Gastrocnemius medialis (tissue), 4 donors: Measurements from ENCODE around the gene GNB3. TPM values are rescaled to one million over a fixed set of nuclear protein-coding genes. Genes with fewer than 3 reads are reported as not detected.

Source experiments
- ATAC-seq, 2 donors: fragments of 150-250 bp; one replicate each; pipeline ENCODE4 v1.9.1; 2016
- DNase-seq, 2 donors: peaks; one replicate each; pipeline ENCODE4 v3.0.0-alpha.2; 2019
- H3K27ac ChIP-seq, 4 donors: fragments of 200-600 bp; sonication (generic); 1 replicate in 1 of 4; 2 replicates in 3 of 4; pipeline ENCODE4 v1.5.1; 2016 to 2018; ENCODE audit warnings: mild to moderate bottlenecking in 2 of 4, moderate library complexity in 1 of 4
- H3K27me3 ChIP-seq, 3 donors: fragments of 200-600 bp; sonication (generic) in 2 of 3; 1 replicate in 1 of 3; 2 replicates in 2 of 3; pipeline versions ENCODE4 v1.5.1 to v1.6.0; 2016 to 2019; ENCODE audit warnings: mild to moderate bottlenecking in 1 of 3, moderate library complexity in 1 of 3
- H3K36me3 ChIP-seq, 2 donors: fragments of 200-600 bp; sonication (generic) in 1 of 2; one replicate each; pipeline ENCODE4 v1.5.1; 2017 to 2018
- H3K4me1 ChIP-seq, 2 donors: fragments of 200-600 bp; sonication (generic) in 1 of 2; one replicate each; pipeline ENCODE4 v1.5.1; 2016 to 2017; ENCODE audit warnings: mild to moderate bottlenecking in 2 of 2
- H3K4me3 ChIP-seq, 4 donors: fragments of 200-600 bp; sonication (generic) in 3 of 4; 1 replicate in 1 of 4; 2 replicates in 3 of 4; pipeline ENCODE4 v1.5.1; 2016 to 2019; ENCODE audit warnings: mild to moderate bottlenecking in 2 of 4
- H3K9me3 ChIP-seq, 3 donors: fragments of 200-600 bp; sonication (generic) in 2 of 3; 1 replicate in 1 of 3; 2 replicates in 2 of 3; pipeline ENCODE4 v1.5.1; 2016 to 2019
- POLR2A ChIP-seq, 2 donors: fragments of 450-650 bp; IDR thresholded peaks; one replicate each; pipeline ENCODE4 v1.6.1; 2017; ENCODE audit warnings: antibody characterized with exemption in 2 of 2, mild to moderate bottlenecking in 2 of 2, moderate library complexity in 2 of 2
- in situ Hi-C, 4 donors: fragments of 200-750 bp; cut with MboI; loops; one replicate each; pipeline versions ENCODE4 v1.15.0 to v1.8.0; 2017; ENCODE audit warnings: low sequenced_read_pairs in 4 of 4
- intact Hi-C: fragments of 100-400 bp; cut with DNase I; formaldehyde crosslinking; loops from one replicate; pipeline ENCODE4 v1.15.1; 2023; ENCODE audit warnings: low total_unique reads
- total RNA-seq, 4 donors: library from RNA; depleted of rRNA; stranded (reverse); fragments of >200 nt; gene quantifications; one replicate each; pipeline versions ENCODE4 v1.1.0 to v1.2.3, GENCODE V29; 2016
- TF ChIP-seq, protein P1 (sequence below), 5 experiments: fragments of 450-650 bp in 3 of 5; fragments of 200-600 bp in 2 of 5; sonication (generic) in 2 of 5; IDR thresholded peaks in 4 of 5; conservative IDR thresholded peaks in 1 of 5; 1 replicate in 4 of 5; 2 replicates in 1 of 5; pipeline ENCODE4 v1.5.1; 2016 to 2019; ENCODE audit warnings: antibody characterized with exemption in 5 of 5, mild to moderate bottlenecking in 3 of 5, moderate library complexity in 3 of 5

GNB3 gene
- total RNA-seq, 4 donors from 2014 or later = not detected

- no peaks in the 10 kb centered on the region for H3K9me3 ChIP-seq
- TF ChIP-seq, protein P1, sequence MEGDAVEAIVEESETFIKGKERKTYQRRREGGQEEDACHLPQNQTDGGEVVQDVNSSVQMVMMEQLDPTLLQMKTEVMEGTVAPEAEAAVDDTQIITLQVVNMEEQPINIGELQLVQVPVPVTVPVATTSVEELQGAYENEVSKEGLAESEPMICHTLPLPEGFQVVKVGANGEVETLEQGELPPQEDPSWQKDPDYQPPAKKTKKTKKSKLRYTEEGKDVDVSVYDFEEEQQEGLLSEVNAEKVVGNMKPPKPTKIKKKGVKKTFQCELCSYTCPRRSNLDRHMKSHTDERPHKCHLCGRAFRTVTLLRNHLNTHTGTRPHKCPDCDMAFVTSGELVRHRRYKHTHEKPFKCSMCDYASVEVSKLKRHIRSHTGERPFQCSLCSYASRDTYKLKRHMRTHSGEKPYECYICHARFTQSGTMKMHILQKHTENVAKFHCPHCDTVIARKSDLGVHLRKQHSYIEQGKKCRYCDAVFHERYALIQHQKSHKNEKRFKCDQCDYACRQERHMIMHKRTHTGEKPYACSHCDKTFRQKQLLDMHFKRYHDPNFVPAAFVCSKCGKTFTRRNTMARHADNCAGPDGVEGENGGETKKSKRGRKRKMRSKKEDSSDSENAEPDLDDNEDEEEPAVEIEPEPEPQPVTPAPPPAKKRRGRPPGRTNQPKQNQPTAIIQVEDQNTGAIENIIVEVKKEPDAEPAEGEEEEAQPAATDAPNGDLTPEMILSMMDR (IDR thresholded peaks at IDR 0.05 in 4 of 5, conservative IDR thresholded peaks at IDR 0.05 in 1 of 5) = no peak
- no peak for TF ChIP-seq POLR2A (IDR thresholded peaks at IDR 0.05)
- in situ Hi-C loops = no loop called here
- peaks cover 0 to 5% of the 10 kb centered on the region in 2 donors for H3K4me1 ChIP-seq
- no peak overlapping the region for H3K4me3 ChIP-seq
- peaks cover 6 to 14% (median 11%) of the 10 kb centered on the region in 3 donors for H3K27me3 ChIP-seq
- H3K36me3 ChIP-seq = no peaks in the 10 kb centered on the region
- DNase-seq = no peak
- H3K27ac ChIP-seq = no peak overlapping the region
- intact Hi-C loops = no loop called here
- peak; percentile 15 to 39 for ATAC-seq
These were observed 7.4 kb upstream of the GNB3 start for GRCh38 chr12:6833189-6833890.

DNA sequence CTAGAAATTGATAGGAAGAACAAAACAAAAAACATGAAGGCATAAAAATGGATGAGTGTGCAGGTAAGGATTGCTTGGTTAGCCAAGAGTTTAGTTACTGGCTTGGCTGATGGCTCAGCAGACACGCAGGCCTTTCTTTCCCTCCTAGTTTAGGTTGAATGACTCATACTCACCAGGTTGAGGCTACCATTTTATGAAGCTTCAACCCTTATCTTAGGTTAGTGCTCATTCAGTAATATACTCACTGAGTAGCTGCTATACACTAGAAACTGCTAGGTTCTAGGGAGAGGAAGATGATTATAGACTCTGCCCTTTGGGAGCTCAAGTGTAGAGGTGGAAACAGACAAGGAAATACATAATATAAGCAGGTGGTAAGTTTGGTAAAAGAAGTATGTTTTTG, 6.5 kb upstream of the GNB3 start:
- no peaks in the 10 kb centered on the region for H3K9me3 ChIP-seq
- H3K36me3 ChIP-seq = no peaks in the 10 kb centered on the region
- intact Hi-C loops (no loop called here), in situ Hi-C loops (no loop called here)
- peaks cover 0 to 8% (median 4%) of the 10 kb centered on the region in 3 donors for H3K27me3 ChIP-seq
- H3K4me3 ChIP-seq = no peak overlapping the region
- no peak overlapping the region for H3K27ac ChIP-seq
- ATAC-seq (no peak), DNase-seq (no peak)
- no peak for TF ChIP-seq POLR2A (IDR thresholded peaks at IDR 0.05)
- TF ChIP-seq, protein P1 (IDR thresholded peaks at IDR 0.05 in 4 of 5, conservative IDR thresholded peaks at IDR 0.05 in 1 of 5) = no peak
- H3K4me1 ChIP-seq = peaks cover 0 to under 1% of the 10 kb centered on the region in 2 donors

DNA sequence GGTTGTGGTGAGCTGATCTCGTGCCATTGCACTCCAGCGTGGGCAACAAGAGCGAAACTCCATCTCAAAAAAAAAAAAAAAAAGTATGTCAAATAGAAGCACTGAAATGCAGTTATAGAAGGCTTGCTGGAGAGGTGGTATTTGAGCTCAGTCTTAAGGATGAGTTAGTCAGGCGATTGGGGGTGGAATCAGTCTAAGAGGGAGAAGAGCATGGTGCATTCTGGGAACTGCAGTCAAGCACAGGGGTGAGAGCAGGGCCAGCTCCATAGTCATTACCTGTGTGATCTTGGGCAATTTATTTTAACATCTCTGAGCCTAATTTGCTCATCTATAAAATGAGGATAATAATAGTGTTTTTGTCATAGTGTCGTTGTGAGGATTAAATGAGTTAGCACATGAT, 5.9 kb upstream of the GNB3 start:
- intact Hi-C loops (no loop called here), in situ Hi-C loops (no loop called here)
- ATAC-seq (no peak), DNase-seq (no peak)
- TF ChIP-seq, protein P1 (IDR thresholded peaks at IDR 0.05 in 4 of 5, conservative IDR thresholded peaks at IDR 0.05 in 1 of 5) = no peak
- TF ChIP-seq POLR2A (IDR thresholded peaks at IDR 0.05) = no peak
- Histone ChIP-seq H3K9me3 (no peaks in the 10 kb centered on the region), H3K27me3 (peaks cover 0 to 4% (median 0%) of the 10 kb centered on the region in 3 donors), H3K4me1 (no peaks in the 10 kb centered on the region), H3K4me3 (no peak overlapping the region), H3K36me3 (no peaks in the 10 kb centered on the region), H3K27ac (no peak overlapping the region)

GRCh38 chr12:6836851-6837250, 3.9 kb upstream of the GNB3 start:
- Histone ChIP-seq H3K27ac (no peak overlapping the region), H3K9me3 (no peaks in the 10 kb centered on the region), H3K27me3 (no peaks in the 10 kb centered on the region), H3K4me3 (no peak overlapping the region), H3K36me3 (no peaks in the 10 kb centered on the region), H3K4me1 (no peaks in the 10 kb centered on the region)
- intact Hi-C loops (no loop called here), in situ Hi-C loops (no loop called here)
- DNase-seq (no peak), ATAC-seq (no peak)
- TF ChIP-seq, protein P1 (IDR thresholded peaks at IDR 0.05 in 4 of 5, conservative IDR thresholded peaks at IDR 0.05 in 1 of 5) = no peak
- TF ChIP-seq POLR2A (IDR thresholded peaks at IDR 0.05) = no peak
